HepG2 (cell line): ENCODE data around the gene HNRNPC. TPM values are rescaled to one million over a fixed set of nuclear protein-coding genes. Genes with fewer than 3 reads are reported as not detected.

Experiments
- ASH2L ChIP-seq: fragments of 300-600, 200-600 bp; sonication (generic); IDR thresholded peaks from 2 replicates; pipeline ENCODE4 v1.7.0; 2017; ENCODE audit warnings: low read depth, mild to moderate bottlenecking, moderate library complexity, mixed read lengths, low read length; ENCODE audit not compliant: insufficient read length
- DR1 ChIP-seq: sonication (generic); formaldehyde crosslinking; IDR thresholded peaks from 2 replicates; pipeline ENCODE4 v1.8.0; 2021; ENCODE audit warnings: mild to moderate bottlenecking, missing genetic modification reagents, inconsistent platforms
- ETS1 ChIP-seq: sonication (generic); formaldehyde crosslinking; IDR thresholded peaks from 2 replicates; pipeline ENCODE4 v1.4.0; 2020; ENCODE audit warnings: missing genetic modification reagents
- EZH2 ChIP-seq: conservative IDR thresholded peaks from 2 replicates; pipeline ENCODE4 v1.6.1; 2012; ENCODE audit warnings: mild to moderate bottlenecking, low read depth, low read length, moderate library complexity
- GABPA ChIP-seq, 2 experiments: IDR thresholded peaks; 2 replicates each; pipeline ENCODE4 v1.6.1; 2011 to 2016; ENCODE audit warnings: low read depth in 2 of 2, low read length in 1 of 2, missing biosample characterization in 1 of 2, missing genetic modification characterization in 1 of 2
- GLI4 ChIP-seq: sonication (generic); formaldehyde crosslinking; IDR thresholded peaks from 2 replicates; pipeline ENCODE4 v1.5.1; 2020; ENCODE audit warnings: missing genetic modification reagents, mild to moderate bottlenecking, moderate library complexity, borderline replicate concordance
- KMT2A ChIP-seq: sonication (generic); formaldehyde crosslinking; IDR thresholded peaks from 2 replicates; pipeline ENCODE4 v1.4.0; 2020; ENCODE audit warnings: missing genetic modification reagents
- MTF2 ChIP-seq: sonication (generic); formaldehyde crosslinking; IDR thresholded peaks from 2 replicates; pipeline ENCODE4 v1.5.0; 2020; ENCODE audit warnings: missing genetic modification reagents, borderline replicate concordance
- RFXAP ChIP-seq: sonication (generic); formaldehyde crosslinking; IDR thresholded peaks from 2 replicates; pipeline ENCODE4 v1.4.0; 2020; ENCODE audit warnings: missing genetic modification reagents, borderline replicate concordance
- SAP130 ChIP-seq: IDR thresholded peaks from 2 replicates; pipeline ENCODE4 v1.6.1; 2016; ENCODE audit warnings: low read depth
- SIN3A ChIP-seq: IDR thresholded peaks from 2 replicates; pipeline ENCODE4 v1.6.1; 2011; ENCODE audit warnings: low read depth, mild to moderate bottlenecking, control low read depth, low read length, borderline replicate concordance
- TERF1 ChIP-seq: sonication (generic); formaldehyde crosslinking; IDR thresholded peaks from 2 replicates; pipeline ENCODE4 v1.8.0; 2022; ENCODE audit warnings: mild to moderate bottlenecking, missing genetic modification reagents, moderate library complexity
- ZIK1 ChIP-seq: sonication (generic); formaldehyde crosslinking; IDR thresholded peaks from 2 replicates; pipeline ENCODE4 v1.5.0; 2020; ENCODE audit warnings: mild to moderate bottlenecking, low read depth, missing genetic modification reagents, borderline replicate concordance
- ZNF276 ChIP-seq: sonication (generic); formaldehyde crosslinking; IDR thresholded peaks from 2 replicates; pipeline ENCODE4 v1.4.0; 2020; ENCODE audit warnings: mild to moderate bottlenecking, low read depth, missing genetic modification reagents
- ZNF280D ChIP-seq: sonication (generic); formaldehyde crosslinking; IDR thresholded peaks from 2 replicates; pipeline ENCODE4 v1.5.1; 2020; ENCODE audit warnings: mild to moderate bottlenecking, missing genetic modification reagents
- ZNF414 ChIP-seq: sonication (generic); formaldehyde crosslinking; IDR thresholded peaks from 2 replicates; pipeline ENCODE4 v1.5.0; 2020; ENCODE audit warnings: missing genetic modification reagents
- ZNF691 ChIP-seq: sonication (generic); formaldehyde crosslinking; IDR thresholded peaks from 2 replicates; pipeline ENCODE4 v1.4.0; 2020; ENCODE audit warnings: missing genetic modification reagents, low read depth, mild to moderate bottlenecking, borderline replicate concordance
- polyA plus RNA-seq, 8 experiments: library from polyadenylated mRNA; depleted of rRNA in 3 of 8; stranded (reverse) in 7 of 8; unstranded in 1 of 8; fragments of >200 nt; fragmentation: Illumina TruSeq in 4 of 8; extraction: Trizol in 4 of 8; gene quantifications; 2 replicates each; pipeline versions ENCODE4 v1.2.1 to v1.2.3, GENCODE V29; 2011 to 2016; ENCODE audit warnings: low read depth in 4 of 8, missing spikeins in 1 of 8, mixed read lengths in 1 of 8; ENCODE audit not compliant: insufficient read depth in 1 of 8
- total RNA-seq, 5 experiments: library from RNA; depleted of rRNA; stranded (reverse); fragments of >200 nt; fragmentation: Illumina TruSeq; extraction: Trizol; gene quantifications; 2 replicates each; pipeline ENCODE4 v1.2.3, GENCODE V29; 2016; ENCODE audit warnings: low read depth in 1 of 5

The HNRNPC gene
- total and polyA plus RNA-seq, 2 of the 13 experiments (the other 11 are each of a cell fraction or from before 2014, with no cell fraction given), result 628 to 1,099 TPM

GRCh38 chr14:21308479-21309237 is 39.4 kb upstream of the HNRNPC start (continued):
- TF ChIP-seq ZNF280D (CRISPR knock-in tag) (peak; percentile 65), SAP130 (CRISPR knock-in tag) (peak; percentile 98), ZNF414 (peak; percentile 91), SIN3A (peak; percentile 93), TERF1 (CRISPR knock-in tag) (no peak), EZH2 (no peak), KMT2A (CRISPR knock-in tag) (no peak), GLI4 (no peak), ASH2L (peak; percentile 76), ZIK1 (peak; percentile 88; the same call in 1 of the 2 replicates), GABPA (IDR thresholded peaks at IDR 0.05; ENCODE audit: low read depth, low read length) (no peak), GABPA (CRISPR knock-in tag; IDR thresholded peaks at IDR 0.05; ENCODE audit: low read depth) (peak; percentile 76), MTF2 (CRISPR knock-in tag) (peak; percentile 85; the same call in 1 of the 2 replicates), ZNF276 (CRISPR knock-in tag) (0 out of 2 replicates have a peak, but pooled peaks have one; percentile 74), ZNF691 (CRISPR knock-in tag) (no peak), ETS1 (CRISPR knock-in tag) (no peak), DR1 (CRISPR knock-in tag) (peak; percentile 84; the same call in 1 of the 2 replicates), RFXAP (peak; percentile 82)
